ENCODE results near the gene OR3A1. TPM values are rescaled to one million over a fixed set of nuclear protein-coding genes. Genes with fewer than 3 reads are reported as not detected.
"Not testable (repeated sequence)": the region's sequence is repeated elsewhere in the genome, so short reads cannot be mapped to it uniquely, and the experiment has no call there.

OR3A1 gene
- total RNA-seq, 1 donor from 2014 or later, result not detected

DNA sequence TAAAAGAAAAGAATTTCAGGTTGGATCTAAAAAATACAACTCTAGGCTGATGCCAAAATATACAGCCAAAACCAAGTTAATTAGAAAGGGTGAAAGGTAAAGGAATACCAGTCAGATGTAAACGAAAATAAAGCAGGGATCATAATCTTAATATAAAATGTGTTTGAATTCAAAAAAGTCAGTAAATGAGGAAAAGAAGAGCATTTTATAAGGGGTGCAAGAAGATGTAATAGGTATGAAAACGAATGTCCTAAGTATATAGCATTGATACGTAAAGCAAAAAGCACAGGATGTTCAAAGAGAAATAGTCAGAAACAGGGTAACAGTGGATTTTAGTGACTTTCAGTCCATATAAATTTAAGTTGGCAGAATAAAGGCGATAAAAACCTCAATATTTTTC, 2.5 kb downstream of the OR3A1 start:
- H3K36me3 Mint-ChIP-seq, result no peaks in the 10 kb centered on the region
- H3K9me3 Mint-ChIP-seq, result peaks cover 82% of the 10 kb centered on the region

DNA sequence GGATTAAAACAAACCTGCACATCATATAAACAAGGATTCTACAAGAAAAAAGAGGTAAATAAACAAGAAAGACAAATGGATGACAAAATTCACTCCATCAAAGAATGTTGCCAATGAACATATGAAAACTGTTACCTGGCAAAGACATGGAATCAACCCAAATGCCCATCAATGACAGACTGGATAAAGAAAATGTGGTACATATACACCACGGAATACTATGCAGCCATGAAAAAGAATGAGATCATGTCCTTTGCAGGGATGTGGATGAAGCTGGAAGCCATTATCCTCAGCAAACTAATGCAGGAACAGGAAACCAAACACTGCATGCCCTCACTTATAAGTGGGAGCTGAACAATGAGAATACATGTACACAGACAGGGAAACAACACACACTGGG, 4.6 kb downstream of the OR3A1 start:
- not testable (repeated sequence) for DNase-seq (ENCODE audit: low spot score in 2 of 2, unreplicated experiment in 2 of 2); H3K27ac Mint-ChIP-seq; H3K36me3 Mint-ChIP-seq; H3K4me1 Mint-ChIP-seq; H3K4me3 Mint-ChIP-seq; H3K27me3 Mint-ChIP-seq (ENCODE audit: low read depth)
- peaks cover 89% of the 10 kb centered on the region for H3K9me3 Mint-ChIP-seq

More for the DNA sequence above, 2.5 kb downstream of the OR3A1 start:
- no peak overlapping the region for H3K27ac Mint-ChIP-seq
- no peaks in the 10 kb centered on the region for H3K4me1 Mint-ChIP-seq
- TF ChIP-seq, protein P1, sequence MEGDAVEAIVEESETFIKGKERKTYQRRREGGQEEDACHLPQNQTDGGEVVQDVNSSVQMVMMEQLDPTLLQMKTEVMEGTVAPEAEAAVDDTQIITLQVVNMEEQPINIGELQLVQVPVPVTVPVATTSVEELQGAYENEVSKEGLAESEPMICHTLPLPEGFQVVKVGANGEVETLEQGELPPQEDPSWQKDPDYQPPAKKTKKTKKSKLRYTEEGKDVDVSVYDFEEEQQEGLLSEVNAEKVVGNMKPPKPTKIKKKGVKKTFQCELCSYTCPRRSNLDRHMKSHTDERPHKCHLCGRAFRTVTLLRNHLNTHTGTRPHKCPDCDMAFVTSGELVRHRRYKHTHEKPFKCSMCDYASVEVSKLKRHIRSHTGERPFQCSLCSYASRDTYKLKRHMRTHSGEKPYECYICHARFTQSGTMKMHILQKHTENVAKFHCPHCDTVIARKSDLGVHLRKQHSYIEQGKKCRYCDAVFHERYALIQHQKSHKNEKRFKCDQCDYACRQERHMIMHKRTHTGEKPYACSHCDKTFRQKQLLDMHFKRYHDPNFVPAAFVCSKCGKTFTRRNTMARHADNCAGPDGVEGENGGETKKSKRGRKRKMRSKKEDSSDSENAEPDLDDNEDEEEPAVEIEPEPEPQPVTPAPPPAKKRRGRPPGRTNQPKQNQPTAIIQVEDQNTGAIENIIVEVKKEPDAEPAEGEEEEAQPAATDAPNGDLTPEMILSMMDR (IDR thresholded peaks at IDR 0.05; ENCODE audit: unreplicated experiment), result no peak
- DNase-seq (ENCODE audit: low spot score in 2 of 2, unreplicated experiment in 2 of 2), result no peak
- no peak overlapping the region for H3K4me3 Mint-ChIP-seq
- H3K27me3 Mint-ChIP-seq (ENCODE audit: low read depth), result no peaks in the 10 kb centered on the region

DNA sequence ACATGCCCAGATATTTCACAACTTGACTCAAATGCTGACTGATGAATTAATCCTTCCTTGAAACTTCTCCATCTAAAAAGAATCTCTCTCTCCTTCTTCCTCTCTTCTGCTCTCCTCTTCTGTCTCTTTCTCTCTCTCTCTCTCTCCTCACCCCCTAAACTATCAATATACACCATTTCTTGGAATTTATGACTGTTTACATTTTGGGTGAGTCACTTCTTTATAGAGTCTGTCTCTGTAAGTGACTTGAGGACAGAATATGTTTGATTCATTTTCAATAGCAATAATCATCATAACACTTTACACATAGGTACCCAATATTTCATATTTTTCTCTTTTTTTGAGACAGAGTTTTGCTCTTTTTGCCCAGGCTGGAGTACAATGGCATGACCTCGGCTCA, 15.3 kb downstream of the OR3A1 start:
- Mint-ChIP-seq H3K36me3 (peaks cover 4% of the 10 kb centered on the region), H3K4me1 (no peaks in the 10 kb centered on the region), H3K4me3 (no peak overlapping the region), H3K27me3 (ENCODE audit: low read depth) (no peaks in the 10 kb centered on the region), H3K27ac (no peak overlapping the region), H3K9me3 (peaks cover 58% of the 10 kb centered on the region)
- DNase-seq (ENCODE audit: low spot score in 2 of 2, unreplicated experiment in 2 of 2), result no peak
- TF ChIP-seq, protein P1 (IDR thresholded peaks at IDR 0.05; ENCODE audit: unreplicated experiment), result no peak

DNA sequence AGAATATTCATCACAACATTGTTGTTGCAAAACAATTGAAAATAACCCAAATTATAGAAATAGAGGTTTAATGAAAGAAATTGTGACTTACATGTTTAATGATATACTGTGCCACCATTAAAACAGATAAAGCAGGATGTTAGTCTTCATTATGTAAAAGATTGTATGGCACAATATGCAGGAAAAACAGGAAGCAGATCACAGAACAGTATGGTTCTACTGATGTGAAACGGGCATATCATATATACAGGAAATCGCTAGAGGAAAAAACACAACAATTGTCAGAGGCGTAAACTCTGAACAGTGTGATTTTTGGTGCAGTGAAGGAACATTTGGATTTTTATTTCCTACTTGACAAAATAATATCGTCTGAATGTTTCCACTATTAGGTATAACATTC, 22.0 kb downstream of the OR3A1 start:
- TF ChIP-seq, protein P1 (IDR thresholded peaks at IDR 0.05; ENCODE audit: unreplicated experiment), result no peak
- no peak overlapping the region for H3K27ac Mint-ChIP-seq
- H3K27me3 Mint-ChIP-seq (ENCODE audit: low read depth), result no peaks in the 10 kb centered on the region
- no peak overlapping the region for H3K4me3 Mint-ChIP-seq
- DNase-seq (ENCODE audit: low spot score in 2 of 2, unreplicated experiment in 2 of 2), result no peak
- peaks cover 39% of the 10 kb centered on the region for H3K9me3 Mint-ChIP-seq
- H3K4me1 Mint-ChIP-seq, result no peaks in the 10 kb centered on the region
- no peaks in the 10 kb centered on the region for H3K36me3 Mint-ChIP-seq

DNA sequence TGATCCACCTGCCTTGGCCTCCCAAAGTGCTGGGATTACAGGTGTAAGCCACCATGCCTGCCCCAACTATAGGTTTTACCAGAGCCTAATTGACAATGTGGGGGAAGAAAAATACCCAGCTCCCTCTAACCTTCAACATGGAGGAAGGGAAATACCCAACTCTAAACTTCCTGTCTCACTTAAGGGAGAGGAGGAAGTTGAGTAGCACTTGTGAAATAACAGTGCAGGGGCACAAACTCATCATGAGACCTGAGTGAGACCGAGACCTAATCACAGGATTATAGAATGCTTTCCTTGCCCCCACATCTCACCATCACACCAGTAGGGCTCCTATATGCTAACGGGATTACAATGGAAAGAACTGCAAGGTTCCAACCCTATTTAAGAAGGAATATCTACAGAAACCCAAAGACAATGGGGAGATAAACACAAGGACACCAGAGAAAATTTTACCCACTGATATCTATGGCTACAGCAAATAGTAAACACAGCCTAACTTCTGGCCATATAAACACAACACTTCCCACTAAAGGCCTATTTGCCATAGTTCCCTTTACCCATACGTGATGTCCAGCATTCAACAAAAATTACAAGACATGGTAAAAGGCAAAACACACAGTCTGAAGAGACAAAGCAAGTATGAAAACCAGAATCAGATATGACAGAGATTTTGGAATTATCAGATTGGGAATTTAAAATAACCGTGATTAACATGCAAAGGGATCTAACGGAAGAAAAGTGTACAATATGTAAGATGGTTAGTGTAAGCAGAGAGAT, 26.9 kb downstream of the OR3A1 start:
- Mint-ChIP-seq H3K36me3 (no peaks in the 10 kb centered on the region), H3K9me3 (peaks cover 46% of the 10 kb centered on the region), H3K4me1 (no peaks in the 10 kb centered on the region), H3K4me3 (no peak overlapping the region), H3K27me3 (ENCODE audit: low read depth) (no peaks in the 10 kb centered on the region), H3K27ac (no peak overlapping the region)
- DNase-seq (ENCODE audit: low spot score in 2 of 2, unreplicated experiment in 2 of 2), result no peak
- TF ChIP-seq, protein P1 (IDR thresholded peaks at IDR 0.05; ENCODE audit: unreplicated experiment), result no peak

DNA sequence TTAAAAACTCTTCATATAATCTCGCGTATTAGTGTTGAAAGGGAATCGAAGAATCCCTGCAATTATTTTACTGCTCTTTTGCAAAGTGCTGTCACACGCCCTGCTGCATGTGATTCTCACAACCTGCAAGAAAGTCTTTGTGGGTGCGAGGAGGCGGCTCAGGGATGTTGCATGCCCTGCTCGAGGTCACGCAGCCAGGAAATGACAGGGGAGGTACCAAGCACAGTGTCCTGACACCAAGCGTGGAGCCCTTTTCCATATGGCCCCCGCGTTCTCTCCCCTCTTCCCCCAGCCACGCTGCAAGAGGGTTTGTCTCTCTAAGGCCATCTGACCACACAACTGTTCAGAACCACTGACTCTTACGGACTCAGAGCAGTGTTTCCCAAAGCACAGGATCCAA, 37.6 kb downstream of the OR3A1 start:
- H3K27me3 Mint-ChIP-seq (ENCODE audit: low read depth), result no peaks in the 10 kb centered on the region

More for the DNA sequence above, 37.6 kb downstream of the OR3A1 start:
- Mint-ChIP-seq H3K4me3 (no peak overlapping the region), H3K9me3 (peaks cover 48% of the 10 kb centered on the region), H3K27ac (no peak overlapping the region), H3K36me3 (peaks cover 2% of the 10 kb centered on the region), H3K4me1 (no peaks in the 10 kb centered on the region)
- no peak for DNase-seq (ENCODE audit: low spot score in 2 of 2, unreplicated experiment in 2 of 2)
- TF ChIP-seq, protein P1 (IDR thresholded peaks at IDR 0.05; ENCODE audit: unreplicated experiment), result no peak
